GM18526 (cell line): ENCODE results near the gene LBP.

Source experiments
- POLR2A ChIP-seq: IDR thresholded peaks from 3 replicates; pipeline ENCODE4 v1.6.1; 2011; ENCODE audit not compliant: insufficient read length; ENCODE audit errors: extremely low read depth

LBP gene

DNA sequence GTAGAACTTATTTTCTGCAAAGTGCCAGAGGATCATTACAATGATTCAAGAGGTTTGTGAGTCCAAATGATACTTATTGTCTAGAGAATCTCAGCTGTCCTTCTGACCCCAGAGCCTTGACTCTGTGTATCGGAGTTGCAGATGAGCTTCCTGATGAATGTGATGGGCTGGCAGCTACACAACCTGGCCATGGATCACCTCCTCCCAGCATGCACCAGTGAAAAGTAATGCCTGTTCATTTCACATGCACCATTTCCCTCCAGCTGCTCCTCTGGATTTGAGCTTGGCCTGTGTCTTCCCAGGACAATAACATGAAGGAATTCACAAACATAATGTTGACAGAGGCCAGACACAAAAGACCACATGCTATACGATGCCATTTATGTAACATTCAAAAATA is 58.9 kb downstream of the LBP start:
- TF ChIP-seq POLR2A: no peak

DNA sequence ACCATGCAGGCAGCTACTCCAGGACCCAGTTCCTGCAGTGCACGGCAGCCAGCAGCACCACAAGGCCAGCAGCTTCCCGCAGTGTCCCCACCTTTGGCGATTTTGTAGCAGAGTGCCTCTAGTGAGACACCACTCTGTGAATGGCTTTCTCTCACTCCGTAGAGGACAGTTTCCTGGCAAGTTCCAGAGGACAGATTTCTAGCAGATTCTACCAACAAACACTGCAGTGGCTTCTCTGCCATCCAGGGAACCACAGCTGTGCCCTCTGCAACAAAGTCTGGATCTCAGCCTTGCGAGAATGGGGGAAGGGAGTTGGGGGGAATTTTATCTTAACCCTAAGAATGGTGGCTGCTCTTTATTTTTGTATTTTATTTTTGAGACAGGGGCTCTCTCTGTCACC is 60.2 kb downstream of the LBP start:
- no peak for TF ChIP-seq POLR2A

DNA sequence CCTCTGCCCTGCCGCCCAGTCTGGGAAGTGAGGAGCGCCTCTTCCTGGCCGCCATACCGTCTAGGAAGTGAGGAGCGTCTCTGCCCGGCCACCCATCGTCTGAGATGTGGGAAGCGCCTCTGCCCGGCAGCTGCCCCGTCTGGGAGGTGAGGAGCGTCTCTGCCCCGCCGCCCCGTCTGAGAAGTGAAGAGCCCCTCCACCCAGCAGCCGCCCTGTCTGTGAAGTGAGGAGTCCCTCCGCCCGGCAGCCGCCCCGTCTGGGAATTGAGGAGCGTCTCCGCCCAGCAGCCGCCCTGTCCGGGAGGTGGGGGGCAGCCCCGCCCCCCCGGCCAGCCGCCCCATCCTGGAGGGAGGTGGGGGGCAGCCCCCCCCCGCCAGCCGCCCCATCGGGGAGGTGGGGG is 61.0 kb downstream of the LBP start:
- TF ChIP-seq POLR2A: no peak

DNA sequence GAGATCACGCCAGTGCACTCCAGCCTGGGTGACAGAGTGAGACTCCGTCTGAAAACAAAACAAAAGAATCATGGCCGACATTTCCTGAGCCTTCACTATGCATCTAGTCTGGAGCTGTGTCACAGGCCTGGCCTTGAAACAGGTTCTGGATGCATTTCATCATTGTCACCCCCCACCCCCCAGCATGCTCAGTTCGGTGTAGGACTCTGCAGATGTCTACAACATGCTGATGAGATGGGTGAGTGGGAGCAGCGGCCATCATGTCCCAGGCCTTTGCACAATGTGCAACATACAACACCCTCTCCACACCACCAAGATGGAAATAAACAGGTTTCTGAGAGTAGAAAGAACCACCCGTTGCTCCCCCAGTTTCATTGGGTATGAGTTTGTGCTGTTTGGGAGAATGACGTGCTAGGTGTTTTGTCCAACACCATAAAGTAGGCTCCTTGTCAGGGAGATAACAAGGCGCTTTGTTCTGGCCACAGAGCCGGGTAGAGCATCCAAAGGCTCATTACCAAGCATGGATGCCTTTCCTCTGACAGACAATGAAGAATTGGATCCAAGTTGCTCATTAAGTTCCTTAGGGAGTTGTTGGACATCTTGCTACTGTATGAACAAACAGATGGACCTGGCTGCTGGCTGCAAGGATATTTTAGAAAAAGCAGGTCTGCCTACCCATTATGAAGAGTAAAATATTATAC is 66.7 kb downstream of the LBP start:
- no peak for TF ChIP-seq POLR2A

DNA sequence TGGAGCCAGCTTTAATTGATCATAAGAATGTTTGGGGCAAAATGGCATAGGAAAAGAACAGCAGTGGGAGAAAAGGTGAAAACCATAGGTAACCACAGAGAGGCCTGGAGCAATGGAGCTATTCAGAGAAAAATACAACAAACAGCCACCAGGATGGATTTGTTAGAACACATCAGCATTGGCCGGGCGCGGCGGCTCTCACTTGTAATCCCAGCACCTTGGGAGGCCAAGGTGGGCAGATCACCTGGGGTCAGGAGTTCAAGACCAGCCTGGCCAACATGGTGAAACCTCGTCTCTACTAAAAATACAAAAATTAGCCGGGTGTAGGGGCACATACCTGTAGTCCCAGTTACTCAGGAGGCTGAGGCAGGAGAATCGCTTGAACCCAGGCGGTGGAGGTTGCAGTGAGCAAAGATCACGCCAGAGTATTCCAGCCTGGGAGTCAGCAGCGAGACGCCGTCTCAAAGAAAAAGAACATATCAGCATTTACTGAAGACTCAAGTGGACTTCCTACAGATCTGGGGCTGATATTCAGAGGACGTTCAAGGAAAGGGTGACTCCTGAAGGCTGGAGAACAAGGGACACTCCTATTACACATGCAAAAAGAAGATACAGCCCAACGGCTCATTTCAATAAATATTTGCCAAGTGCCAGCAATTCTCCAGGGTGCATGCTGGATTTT is 68.6 kb downstream of the LBP start:
- TF ChIP-seq POLR2A: no peak

DNA sequence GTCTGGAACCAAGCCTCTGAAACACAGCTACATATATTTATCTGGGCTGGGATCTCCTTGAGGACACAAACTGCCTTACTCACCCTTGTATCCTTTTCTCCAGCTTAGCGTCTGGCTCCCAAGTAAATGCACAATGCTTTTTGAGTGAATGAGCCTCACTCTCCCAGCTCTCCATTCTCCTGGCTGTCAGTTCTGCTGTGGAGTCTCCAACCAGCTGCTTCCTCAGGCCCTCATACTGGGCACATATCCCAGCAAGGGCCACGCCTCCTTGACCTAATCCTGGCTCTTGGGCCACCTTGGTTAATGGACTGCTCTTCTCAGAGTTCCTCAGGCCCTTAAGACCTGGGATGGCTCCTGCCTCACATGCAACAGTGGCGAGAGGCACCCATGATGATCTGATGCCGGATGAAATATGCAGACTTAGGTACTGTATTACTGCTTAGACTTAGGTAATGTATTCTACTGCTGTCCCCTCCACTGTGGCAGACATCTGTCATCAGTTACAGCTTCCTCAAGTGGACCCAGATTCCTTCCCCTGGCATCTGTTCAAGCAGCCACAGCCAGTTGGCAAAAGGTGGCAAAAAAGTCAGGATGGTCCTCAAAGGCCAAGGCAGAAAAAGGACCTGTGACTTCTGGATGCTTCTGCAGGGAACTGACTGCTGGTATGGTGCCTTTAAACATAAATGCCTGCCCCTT is 72.4 kb downstream of the LBP start:
- TF ChIP-seq POLR2A: no peak

DNA sequence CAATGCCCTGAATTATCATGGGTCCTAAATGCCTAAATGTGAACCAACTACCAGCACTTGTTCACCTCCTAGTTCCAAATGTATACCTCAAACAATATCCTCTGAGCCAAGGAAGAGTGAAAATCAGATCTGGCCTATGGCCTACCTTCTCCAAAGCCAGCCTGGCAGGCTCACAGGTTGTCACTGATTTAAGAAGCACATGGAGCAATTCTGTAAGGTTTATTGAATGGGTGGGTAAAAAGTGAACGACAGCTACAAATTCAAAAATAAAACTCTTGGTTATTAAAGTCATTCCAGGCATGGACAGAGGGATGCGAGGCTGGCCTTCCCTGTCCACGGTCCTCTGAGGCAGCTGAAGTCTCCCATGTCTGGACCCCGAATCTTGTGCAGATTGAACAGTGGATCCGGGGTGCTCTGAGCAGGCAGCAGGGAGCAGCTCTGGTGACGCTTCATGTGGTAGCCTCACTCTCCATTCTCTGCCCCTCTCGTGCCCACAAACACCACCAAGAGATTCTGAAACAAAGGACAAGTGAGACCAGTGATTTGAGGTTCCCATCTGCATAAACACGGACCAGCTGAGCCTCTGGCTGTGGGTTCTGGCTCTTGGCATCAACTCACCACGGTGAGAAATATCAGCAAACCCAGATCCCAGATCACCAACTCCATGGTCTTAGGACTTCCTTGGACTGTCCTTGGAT is 74.3 kb downstream of the LBP start:
- no peak for TF ChIP-seq POLR2A

DNA sequence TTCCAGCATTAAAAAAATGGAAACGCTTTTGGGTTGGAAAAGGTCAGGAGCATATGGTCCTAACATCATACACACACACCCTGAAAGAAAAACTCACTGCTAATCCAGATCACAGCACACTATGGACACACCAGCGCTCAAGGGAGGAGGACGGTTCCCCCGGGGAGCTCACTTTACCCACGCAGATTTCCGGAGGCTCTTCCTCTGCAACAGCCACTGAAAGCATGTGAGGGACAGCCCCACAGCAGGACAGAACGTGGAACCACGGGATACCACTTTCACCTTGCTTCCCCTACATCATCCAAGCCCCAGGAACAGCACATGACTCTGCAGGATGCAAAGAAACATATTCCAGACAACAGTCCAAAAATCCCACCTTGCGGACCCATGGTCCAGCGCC is 75.6 kb downstream of the LBP start:
- no peak for TF ChIP-seq POLR2A

DNA sequence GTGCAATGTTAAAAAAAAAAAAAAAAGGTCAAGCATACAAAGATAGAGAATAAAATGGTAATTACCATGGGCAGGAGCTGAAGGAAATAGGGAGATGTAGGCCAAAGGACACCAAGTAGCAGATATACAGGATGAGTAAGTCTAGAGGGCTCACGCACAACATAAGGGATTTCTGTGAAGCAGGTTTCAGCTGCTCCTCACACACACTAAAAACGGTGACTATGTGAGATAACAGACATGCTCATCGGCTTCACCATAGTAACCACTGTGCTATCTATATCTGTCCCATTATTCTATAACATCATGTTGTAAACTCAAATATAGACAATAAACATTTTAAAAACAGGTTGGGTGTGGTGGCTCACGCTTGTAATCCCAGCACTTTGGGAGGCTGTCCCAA is 77.3 kb downstream of the LBP start:
- TF ChIP-seq POLR2A: no peak

DNA sequence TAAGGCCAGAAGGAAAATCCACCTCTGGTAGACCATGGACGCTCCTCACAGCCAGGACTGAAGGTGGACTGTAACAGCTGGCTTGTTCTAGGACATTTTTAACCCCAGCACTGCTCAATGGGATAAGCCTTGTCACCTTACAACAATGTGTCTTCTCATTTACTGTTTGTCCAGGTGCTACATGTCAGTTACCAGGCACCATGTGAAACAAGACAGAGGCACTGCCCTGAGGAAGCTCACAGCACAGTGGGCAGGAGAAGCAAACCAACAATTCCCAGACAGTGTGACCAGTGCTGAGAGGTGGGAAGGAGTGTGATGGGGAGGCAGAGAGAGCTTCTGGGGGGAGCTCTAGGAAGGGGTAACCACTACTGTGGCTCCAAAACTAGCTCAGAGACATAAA is 78.1 kb downstream of the LBP start:
- TF ChIP-seq POLR2A: no peak

DNA sequence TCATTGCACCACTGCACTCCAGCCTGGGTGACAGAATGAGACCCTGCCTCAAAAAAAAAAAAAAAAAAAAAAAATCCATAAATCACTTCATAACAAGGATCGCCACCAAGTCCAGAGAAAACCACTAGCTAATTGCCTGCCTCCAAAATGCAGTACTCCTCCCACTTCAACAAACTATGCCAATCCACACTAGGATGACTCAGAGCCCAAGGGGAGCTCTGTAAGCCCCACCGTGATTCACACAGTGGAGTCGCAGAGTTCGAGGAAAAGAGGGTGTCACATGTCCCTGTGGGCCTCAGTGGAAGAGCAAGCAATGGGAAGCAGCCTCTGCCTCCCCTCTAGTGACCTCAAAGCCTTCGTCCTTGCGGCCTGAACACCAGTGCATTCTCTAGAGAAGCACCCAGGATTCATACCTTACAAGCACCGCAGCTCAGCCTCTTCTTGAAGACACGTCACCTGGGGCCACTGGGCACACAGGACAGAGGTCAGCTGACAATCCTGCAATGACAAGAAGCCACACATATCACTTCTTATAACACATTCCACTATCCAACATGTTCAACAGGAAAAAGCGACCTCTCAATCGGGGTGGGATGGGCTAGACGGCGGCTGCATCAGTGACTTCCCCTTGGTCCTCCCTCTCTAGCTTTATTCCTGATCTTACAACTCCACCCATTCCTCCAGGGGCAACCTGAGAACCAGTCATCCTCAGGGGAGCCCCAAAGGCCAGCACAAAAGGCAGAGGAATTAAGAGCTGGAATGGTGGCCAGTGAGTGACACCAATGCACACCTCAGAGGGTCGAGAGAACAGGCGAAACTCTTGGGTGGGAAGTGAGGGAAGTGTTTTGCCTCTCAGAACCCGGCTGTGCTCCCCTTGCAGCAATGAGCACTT is 80.0 kb downstream of the LBP start:
- TF ChIP-seq POLR2A: no peak
